ENCODE data around the gene ABCC11.

- TF ChIP-seq GATA2 (IDR thresholded peaks at IDR 0.05; ENCODE audit: low read depth, low read length) (no peak), GATA3 (IDR thresholded peaks at IDR 0.05; ENCODE audit: low read depth, low read length) (no peak)
These were observed 84.4 kb downstream of the ABCC11 start for GRCh38 chr16:48162839-48163410.

All from SH-SY5Y (cell line).